Upper lobe of left lung (tissue), 4 donors: ENCODE results near the gene TBCD.

Experiments used
- CTCF ChIP-seq, 6 experiments: fragments of 450-650 bp in 4 of 6; fragments of 200-600 bp in 2 of 6; sonication (generic) in 2 of 6; IDR thresholded peaks; one replicate each; pipeline ENCODE4 v1.5.1; 2016 to 2019; ENCODE audit warnings: antibody characterized with exemption in 6 of 6
- EP300 ChIP-seq, 4 donors: sonication (generic); formaldehyde crosslinking; IDR thresholded peaks; one replicate each; pipeline ENCODE4 v1.5.1; 2017; ENCODE audit warnings: antibody characterized with exemption in 4 of 4, control low read depth in 2 of 4
- POLR2A ChIP-seq, 4 donors: fragments of 450-650 bp; IDR thresholded peaks; one replicate each; pipeline ENCODE4 v1.5.1; 2016 to 2017; ENCODE audit warnings: antibody characterized with exemption in 4 of 4, mild to moderate bottlenecking in 2 of 4
- POLR2AphosphoS5 ChIP-seq, 2 donors: sonication (generic); formaldehyde crosslinking; IDR thresholded peaks; one replicate each; pipeline ENCODE4 v1.5.1; 2017; ENCODE audit warnings: antibody characterized with exemption in 2 of 2

GRCh38 chr17:82908543-82909160, 156.8 kb downstream of the TBCD start:
- no peak for TF ChIP-seq CTCF (IDR thresholded peaks at IDR 0.05)
- TF ChIP-seq POLR2AphosphoS5 (IDR thresholded peaks at IDR 0.05), result no peak
- TF ChIP-seq POLR2A (IDR thresholded peaks at IDR 0.05), result no peak
- TF ChIP-seq EP300 (IDR thresholded peaks at IDR 0.05), result no peak
